ENCODE results near the gene R3HDM2.
A peak's percentile ranks its signal among the peaks of the same experiment; 100 is the strongest.

The R3HDM2 gene

DNA sequence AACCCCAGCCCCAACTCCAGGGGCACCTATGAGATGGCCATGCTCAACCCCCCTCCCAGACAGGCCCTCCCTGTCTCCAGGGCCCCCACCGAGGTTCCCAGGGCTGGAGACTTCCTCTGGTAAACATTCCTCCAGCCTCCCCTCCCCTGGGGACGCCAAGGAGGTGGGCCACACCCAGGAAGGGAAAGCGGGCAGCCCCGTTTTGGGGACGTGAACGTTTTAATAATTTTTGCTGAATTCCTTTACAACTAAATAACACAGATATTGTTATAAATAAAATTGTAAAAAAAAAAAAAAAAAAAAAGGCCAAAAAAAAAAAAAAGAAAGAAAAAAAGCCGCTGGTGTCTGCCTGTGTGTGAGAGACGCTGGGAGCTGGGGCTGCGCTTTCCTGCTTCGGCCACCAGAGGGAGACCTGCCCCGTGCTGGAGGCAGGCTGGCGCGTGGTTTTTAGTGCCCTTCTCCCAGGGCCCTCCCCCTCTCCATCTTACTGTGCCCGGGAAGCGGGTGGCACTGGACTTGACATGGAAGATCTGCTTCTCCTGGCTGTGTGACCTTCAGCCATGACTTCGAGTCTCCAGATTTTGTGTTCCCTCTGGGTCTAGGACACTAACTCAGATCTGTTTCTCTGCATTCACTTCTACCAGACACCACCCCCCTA, 217.7 kb downstream of the R3HDM2 start:
- DNase-seq, result peak; percentile 82

DNA sequence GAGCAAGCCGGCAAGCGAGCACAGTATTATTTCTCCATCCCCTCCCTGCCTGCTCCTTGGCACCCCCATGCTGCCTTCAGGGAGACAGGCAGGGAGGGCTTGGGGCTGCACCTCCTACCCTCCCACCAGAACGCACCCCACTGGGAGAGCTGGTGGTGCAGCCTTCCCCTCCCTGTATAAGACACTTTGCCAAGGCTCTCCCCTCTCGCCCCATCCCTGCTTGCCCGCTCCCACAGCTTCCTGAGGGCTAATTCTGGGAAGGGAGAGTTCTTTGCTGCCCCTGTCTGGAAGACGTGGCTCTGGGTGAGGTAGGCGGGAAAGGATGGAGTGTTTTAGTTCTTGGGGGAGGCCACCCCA, 218.2 kb downstream of the R3HDM2 start:
- DNase-seq, result no peak

DNA sequence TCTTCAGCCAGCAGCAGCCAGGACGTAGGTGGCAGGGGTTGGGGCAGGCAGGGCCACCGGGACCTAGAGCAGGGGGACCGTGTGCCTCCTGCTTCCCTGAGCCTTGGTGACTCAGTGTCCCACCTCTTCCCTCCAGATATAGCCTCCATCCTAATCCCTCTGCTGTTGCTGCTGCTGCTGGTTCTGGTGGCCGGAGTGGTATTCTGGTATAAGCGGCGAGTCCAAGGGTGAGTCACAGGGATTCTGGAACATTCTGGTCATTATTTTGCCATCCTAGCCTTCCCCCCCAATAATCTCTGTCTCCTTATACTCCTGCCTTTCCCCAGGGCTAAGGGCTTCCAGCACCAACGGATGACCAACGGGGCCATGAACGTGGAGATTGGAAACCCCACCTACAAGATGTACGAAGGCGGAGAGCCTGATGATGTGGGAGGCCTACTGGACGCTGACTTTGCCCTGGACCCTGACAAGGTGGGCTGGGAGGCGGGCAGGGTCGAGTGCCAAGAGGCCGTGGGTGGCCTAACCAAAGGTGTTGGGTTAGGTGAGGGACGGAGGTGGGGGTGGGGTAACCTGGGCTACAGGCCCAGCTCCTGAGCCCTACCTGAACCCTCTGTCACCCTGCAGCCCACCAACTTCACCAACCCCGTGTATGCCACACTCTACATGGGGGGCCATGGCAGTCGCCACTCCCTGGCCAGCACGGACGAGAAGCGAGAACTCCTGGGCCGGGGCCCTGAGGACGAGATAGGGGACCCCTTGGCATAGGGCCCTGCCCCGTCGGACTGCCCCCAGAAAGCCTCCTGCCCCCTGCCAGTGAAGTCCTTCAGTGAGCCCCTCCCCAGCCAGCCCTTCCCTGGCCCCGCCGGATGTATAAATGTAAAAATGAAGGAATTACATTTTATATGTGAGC, 218.8 kb downstream of the R3HDM2 start:
- DNase-seq, result no peak

DNA sequence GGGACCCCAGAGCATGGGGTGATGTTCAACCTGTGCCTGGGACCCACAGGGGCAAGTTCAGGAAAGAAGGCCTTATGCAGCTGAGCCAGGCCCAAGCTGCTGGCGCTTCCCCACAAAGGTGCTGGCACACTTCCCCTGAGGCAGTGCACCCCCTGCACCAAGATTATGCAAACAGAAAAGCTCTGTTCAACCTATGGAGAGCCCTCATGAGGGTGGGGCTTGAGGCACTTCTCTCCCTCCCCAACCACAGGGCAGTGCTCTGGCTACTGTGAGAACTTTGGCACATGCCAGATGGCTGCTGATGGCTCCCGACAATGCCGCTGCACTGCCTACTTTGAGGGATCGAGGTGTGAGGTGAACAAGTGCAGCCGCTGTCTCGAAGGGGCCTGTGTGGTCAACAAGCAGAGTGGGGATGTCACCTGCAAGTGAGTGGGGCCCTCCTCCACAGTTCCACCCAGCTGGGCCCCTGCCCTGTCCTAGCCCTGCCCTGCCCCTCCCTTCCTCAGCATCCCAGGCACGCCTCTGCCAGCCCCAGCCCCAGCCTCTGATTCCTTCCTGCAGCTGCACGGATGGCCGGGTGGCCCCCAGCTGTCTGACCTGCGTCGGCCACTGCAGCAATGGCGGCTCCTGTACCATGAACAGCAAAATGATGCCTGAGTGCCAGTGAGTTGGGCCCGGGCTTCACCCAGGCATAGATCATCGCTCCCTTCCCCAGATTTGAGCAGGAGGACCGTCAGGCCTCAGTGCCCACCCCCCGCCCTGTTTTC, 219.7 kb downstream of the R3HDM2 start:
- peak; percentile 83 for DNase-seq

DNA sequence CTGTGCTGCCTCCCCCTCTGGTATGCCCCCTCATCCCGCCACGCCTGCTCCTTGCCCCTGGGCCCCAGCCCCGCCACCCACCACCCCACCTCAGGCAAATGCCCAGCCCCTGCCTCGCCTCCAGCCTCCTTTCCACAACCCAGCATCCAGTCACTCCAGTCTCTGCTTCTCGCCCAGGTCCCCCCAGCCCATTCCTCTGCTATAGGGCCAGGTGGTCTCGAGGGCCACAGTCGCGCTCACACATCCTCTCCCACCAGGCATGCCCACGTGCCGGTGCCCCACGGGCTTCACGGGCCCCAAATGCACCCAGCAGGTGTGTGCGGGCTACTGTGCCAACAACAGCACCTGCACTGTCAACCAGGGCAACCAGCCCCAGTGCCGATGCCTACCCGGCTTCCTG, 220.4 kb downstream of the R3HDM2 start:
- no peak for DNase-seq

DNA sequence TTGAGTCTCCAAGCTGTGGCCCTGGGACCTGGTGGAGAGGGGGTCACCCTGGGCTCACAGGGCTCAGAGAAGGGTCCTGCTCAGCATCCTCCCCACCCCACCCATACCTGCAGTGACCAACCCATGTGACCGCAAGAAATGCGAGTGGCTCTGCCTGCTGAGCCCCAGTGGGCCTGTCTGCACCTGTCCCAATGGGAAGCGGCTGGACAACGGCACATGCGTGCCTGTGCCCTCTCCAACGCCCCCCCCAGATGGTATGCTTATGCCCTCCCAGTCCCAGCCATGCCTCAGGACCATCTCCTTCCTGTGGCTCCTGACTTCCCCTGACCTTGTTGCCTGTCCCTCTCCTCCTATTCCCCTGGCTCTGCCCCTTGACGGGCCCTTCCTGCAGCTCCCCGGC, 220.9 kb downstream of the R3HDM2 start:
- no peak for DNase-seq

DNA sequence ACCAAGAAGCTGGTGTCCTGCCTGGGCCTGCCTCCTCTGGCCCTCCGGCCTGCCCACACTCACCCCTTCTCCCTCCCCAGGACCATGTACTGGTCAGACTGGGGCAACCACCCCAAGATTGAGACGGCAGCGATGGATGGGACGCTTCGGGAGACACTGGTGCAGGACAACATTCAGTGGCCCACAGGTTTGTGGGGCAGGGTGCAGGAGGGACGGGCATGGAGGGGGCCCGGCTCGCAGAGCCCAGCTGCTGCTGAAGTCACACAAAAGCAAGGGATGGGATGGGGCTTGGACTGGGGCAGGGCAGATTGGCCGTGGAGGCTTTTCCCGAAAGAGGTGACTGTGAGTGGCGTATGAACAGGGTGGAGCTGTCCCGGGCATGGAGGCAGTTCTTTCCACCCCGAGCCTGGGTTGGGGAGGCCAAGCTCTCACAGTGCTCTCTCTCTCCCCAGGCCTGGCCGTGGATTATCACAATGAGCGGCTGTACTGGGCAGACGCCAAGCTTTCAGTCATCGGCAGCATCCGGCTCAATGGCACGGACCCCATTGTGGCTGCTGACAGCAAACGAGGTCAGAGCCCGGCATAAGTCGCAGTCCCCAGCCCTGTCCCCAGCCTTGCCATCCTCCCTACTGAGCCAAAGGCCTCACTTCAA, 222.1 kb downstream of the R3HDM2 start:
- no peak for DNase-seq

GRCh38 chr12:57207731-57208630, 222.9 kb downstream of the R3HDM2 start:
- no peak for DNase-seq

DNA sequence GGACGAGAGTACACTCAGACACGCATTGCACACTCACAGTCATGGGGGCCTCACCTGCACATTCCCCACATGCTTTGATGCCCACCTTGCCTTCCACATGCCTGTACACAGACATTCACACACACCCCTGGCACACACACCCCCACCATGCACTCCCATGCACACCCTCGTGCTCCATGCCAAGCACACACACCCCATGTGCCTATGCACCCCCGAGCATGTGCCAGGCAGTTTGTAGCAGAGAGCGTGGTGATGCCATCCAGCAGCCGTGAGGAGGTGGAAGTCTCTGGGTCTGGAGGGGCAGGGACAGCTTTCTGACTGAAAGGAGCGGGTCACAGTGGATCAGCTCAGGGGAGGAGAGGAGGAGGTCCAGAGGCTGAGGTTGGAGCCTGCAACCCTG, 224.9 kb downstream of the R3HDM2 start:
- no peak for DNase-seq

GRCh38 chr12:57205186-57205585, 225.7 kb downstream of the R3HDM2 start:
- no peak for DNase-seq

DNA sequence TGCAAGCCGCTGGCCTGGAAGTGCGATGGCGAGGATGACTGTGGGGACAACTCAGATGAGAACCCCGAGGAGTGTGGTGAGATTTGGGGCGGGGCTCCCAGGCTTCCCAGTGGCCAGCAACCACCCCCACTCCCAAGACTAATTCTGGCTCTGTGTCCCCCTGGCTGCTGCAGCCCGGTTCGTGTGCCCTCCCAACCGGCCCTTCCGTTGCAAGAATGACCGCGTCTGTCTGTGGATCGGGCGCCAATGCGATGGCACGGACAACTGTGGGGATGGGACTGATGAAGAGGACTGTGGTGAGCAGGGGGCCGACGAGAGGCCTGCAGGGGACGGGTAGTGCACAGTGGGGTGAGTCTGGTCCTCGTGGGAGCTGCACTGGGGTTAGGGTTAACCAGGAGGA, 226.4 kb downstream of the R3HDM2 start:
- no peak for DNase-seq

DNA sequence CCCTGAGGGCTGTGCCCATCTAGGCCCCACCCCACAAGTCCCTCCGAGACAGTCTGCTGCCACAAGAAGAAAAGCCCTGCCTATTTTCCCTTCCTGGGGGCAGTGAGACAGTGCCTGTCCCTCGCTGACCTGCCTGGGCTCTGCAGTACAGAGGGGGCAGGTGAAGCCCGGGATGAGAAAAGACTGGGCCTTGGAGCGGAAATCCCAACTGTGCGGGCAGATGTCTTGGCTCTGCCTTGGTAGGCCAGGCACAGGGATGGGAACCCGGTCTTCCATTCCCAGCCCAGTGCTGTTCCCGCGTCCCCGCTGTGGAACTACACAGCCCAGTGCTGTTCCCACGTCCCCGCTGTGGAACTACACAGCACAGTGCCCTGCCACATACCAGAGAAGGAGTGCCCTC, 227.1 kb downstream of the R3HDM2 start:
- DNase-seq, result no peak

Measured in RPMI8226 (cell line).